Measurements from ENCODE around the gene NTN1.

The NTN1 gene

DNA sequence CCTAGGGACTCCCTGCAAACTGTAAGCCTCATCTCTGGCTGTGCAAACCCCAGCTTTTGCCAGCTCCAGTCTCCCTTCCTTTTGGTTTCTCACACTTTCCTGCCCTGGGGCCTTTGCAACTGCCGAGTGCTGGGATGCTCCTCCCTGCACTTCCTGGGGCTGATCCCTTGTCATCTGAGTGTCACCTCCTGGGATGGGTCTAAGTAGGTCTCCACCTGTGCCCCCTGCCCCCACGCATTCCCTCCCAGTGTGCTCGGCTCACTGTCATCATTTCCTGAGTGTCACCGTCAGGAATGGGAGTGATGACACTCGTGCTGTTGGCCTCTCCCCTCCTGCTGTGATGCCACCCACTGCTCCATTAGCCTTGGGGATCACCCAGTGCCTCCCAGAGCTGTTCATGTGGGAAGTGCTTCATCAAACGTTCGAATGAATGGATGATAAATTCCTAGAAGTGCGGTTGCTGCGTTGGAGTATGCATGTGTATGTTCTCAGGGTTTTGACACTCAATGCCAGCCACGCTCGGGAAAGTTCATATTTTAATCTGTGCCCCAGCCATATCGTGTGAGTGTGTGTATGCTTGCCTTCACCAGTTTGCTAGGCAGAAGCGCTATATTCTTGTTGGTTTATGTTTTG is 189.9 kb downstream of the NTN1 start:
- DNase-seq (ENCODE audit: extremely low read depth in 1 of 2, low read depth in 1 of 2) = no peak

DNA sequence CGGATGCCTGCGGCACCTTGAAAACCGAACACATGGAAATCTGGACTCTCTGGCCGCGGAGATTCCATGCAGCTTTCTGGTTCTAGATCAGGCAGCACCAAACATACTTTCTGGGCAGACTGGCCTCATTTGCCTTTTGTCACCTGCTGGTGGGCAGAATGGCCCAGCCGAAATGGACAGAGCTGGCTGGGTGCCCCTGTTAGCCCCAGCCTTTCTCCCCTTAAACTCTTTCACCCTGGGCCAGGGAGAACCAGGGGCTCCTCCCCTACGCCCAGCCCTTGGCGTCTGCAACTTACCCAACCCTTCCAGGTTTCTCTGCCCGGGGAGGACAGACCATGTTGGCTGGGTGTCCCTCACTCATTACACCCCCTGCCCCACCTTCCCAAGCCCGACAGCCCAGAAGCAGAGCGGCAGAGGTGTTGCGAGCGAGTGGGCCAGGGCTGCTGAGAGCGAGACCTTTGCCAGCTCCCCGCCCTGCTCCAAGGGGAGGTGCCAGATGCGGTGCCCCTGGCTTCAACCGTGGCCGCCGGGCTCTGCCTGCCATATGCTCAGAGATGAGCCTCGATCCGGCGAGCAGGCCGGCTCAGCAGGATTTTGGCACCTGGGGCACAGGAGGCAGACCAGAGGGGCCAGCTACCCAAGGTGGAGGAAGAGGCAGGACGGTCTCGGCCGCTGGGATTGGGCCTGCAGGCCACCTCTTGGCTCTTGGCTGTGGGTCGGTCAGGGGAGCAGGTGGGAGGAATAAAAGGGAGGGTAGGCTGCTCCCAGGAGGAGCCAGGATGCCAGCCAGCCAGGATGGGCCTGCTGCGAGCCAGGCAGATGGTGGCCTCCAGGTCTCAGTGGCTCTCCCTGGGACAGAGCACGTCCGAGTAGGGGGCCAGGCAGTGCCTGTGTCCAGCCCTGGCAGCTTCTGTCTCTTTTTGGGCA is 191.3 kb downstream of the NTN1 start:
- no peak for DNase-seq (ENCODE audit: extremely low read depth in 1 of 2, low read depth in 1 of 2)

DNA sequence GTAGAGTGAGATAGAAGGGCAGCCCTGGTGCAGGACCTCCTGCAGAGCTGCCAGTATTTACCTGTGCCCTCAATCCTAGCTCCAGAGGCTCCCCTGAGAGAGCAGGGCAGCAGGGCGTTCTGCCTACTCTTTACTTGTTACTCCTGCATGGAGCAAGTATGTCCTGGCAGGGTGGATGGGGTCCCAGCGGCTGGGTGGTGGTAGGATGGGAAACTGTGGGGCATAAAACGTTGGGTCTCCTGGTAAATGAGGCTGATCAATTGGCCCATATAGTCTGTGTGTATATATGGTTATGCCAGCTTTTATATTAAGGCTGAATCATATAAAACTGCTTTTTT is 192.0 kb downstream of the NTN1 start:
- no peak for DNase-seq (ENCODE audit: extremely low read depth in 1 of 2, low read depth in 1 of 2)

DNA sequence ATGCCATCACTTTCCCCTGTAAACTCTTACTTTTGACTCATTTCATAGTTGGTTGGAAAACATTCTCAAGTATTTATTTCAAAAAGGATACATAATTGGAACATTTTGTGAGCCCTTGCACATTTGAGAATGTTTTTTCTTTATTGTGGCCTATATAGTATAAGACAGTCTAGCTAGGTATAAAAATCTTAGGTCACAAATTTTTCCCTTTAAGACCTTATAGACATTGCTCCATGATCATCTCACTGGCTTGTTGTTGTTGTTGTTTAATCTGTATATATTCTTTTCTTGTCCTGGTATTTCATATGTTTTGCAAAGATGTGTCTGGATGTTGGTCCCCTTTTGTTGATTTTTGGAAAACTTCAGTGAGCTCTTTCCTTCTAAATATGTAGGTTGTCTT is 194.2 kb downstream of the NTN1 start:
- DNase-seq (ENCODE audit: extremely low read depth in 1 of 2, low read depth in 1 of 2) = no peak

GRCh38 chr17:9217151-9218056 is 196.1 kb downstream of the NTN1 start:
- DNase-seq (ENCODE audit: extremely low read depth in 1 of 2, low read depth in 1 of 2) = no peak

DNA sequence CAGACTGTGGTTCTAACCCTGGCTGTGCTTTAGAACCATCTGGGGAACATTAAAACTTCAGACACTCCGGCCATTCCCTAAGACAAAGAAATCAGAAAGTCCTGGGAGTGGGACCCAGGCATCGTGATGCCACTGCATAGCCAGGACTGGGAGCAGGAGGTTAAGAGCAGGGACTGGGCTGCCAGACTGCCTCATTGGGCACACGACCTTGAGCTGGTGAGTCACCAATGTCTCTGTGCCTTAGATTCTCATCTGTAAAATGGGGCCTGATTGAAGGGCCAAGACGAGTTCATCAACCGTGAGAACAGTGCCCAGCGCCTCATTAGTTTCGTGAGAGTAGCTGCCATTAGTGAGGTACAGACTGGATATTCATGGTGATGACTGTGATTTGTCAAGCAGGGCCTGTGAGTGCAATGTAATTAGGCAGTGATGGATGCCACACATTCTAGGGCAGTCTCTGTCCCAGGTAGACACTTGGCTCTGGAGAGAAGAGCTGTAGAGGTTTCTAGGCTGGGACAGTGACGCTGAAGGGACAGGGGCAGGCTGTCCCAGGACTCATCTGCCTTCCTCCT is 196.8 kb downstream of the NTN1 start:
- no peak for DNase-seq (ENCODE audit: extremely low read depth in 1 of 2, low read depth in 1 of 2)

DNA sequence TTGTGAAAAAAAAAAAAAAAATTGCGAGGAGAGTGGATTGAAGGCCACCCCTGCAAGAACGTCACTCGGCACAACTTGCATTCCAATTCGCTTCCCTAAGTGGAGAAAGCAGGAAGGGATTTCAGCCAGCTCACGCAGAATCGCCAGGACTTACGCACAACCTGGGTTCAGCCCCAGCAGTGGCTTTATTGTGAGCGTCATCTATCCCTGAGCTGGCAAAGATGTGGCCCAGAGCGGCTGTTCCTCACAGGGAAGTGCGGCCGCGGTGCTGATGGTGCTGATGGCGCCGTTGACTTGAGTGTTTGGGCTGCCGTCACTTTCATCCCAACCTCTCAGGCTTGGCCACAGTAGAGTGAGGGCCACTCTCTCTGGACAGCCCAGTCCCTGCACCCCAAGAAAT is 197.6 kb downstream of the NTN1 start:
- DNase-seq (ENCODE audit: extremely low read depth in 1 of 2, low read depth in 1 of 2) = no peak

DNA sequence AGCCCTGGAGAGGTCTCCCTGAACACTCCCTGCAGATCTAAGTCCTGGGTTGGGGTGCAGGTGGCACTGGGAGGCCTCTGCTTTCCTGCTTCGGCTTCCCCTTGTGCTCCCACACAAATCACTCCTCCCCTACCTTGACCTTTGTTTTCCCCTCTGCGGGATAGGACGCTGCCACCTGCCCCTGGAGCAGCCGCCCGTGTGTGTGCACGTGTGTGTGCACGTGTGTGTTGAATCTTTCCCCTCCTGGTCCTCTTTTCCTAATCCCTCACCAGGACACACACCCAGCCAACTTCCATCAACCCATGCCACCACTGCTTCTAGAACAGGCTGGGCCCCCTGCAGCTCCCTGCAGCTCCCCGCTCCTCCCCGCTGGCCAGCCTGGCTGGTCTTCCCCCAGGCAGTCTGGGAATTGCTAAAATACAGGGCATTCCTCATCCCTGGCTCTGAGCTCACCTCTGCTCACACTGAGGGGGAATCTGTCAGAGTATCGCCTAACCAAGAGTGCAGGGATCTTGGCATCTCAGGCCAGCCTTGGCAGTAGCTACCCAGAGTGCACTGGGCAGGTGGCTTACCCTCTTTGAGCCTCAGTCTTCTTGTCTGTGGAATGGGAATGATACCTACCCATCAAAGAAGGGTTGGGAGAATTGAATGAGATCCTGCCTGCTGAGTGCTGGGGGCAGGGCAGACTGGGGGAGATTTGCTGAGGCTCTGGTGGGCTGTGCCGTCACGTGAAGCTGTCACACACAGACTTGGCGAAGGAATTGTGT is 198.5 kb downstream of the NTN1 start:
- DNase-seq (ENCODE audit: extremely low read depth in 1 of 2, low read depth in 1 of 2) = no peak

- DNase-seq (ENCODE audit: extremely low read depth in 1 of 2, low read depth in 1 of 2) = no peak
These were observed 199.3 kb downstream of the NTN1 start for GRCh38 chr17:9220398-9221146.

- no peak for DNase-seq (ENCODE audit: extremely low read depth in 1 of 2, low read depth in 1 of 2)
These were observed 200.0 kb downstream of the NTN1 start for GRCh38 chr17:9221147-9221921.

DNA sequence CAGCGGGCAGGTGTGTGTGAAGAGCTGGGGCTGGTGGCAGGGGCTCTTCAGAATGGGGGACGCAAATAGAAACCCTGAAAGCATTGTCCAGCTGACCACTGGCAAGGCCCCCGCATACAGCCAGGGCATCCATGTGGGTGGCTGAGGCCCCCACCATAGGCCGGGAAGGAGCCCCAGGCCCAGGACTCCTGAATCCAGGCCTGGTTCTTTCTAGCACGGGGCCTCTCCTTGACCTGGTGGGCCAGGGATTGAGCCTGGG is 200.5 kb downstream of the NTN1 start:
- DNase-seq (ENCODE audit: extremely low read depth in 1 of 2, low read depth in 1 of 2) = no peak

DNA sequence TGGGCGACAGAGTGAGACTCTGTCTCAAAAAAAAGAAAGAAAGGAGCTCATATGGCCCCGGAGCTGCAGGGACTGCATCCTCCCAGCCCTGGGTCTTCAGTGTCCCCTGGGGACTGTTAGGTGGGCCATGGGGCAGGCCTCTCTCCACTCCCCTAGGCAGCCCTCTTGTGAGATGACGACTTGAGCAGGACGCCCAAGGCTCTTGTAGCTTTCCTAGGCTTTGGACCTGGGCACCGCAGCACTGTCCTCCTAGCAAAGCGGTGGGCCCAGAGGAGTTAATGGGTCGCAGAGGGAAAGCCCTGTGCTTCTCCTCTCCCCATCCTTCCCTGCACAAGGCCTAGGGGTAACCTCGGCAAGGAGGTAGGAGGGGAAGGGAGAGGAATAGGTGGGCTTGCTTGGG is 202.2 kb downstream of the NTN1 start:
- DNase-seq (ENCODE audit: extremely low read depth in 1 of 2, low read depth in 1 of 2) = no peak

DNA sequence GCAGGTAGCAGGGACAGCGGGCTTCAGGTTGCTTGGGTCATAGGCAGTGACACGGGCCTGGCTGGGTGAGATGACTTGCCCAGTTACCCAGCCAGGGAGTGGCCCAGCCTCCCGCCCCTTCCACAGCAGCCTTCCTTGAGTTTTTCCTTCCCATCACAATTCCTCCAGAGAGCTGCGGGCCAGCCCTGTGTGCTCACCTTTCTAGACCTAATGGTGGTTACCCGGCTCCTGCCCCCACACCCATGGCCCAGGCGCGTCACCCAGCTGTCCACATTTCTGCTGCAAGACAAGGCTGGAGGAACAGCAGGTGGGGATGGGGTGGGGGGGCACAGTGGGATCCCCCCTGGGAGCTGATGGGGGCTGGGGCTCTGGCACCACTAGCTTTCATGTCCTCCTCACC is 203.2 kb downstream of the NTN1 start:
- no peak for DNase-seq (ENCODE audit: extremely low read depth in 1 of 2, low read depth in 1 of 2)

DNA sequence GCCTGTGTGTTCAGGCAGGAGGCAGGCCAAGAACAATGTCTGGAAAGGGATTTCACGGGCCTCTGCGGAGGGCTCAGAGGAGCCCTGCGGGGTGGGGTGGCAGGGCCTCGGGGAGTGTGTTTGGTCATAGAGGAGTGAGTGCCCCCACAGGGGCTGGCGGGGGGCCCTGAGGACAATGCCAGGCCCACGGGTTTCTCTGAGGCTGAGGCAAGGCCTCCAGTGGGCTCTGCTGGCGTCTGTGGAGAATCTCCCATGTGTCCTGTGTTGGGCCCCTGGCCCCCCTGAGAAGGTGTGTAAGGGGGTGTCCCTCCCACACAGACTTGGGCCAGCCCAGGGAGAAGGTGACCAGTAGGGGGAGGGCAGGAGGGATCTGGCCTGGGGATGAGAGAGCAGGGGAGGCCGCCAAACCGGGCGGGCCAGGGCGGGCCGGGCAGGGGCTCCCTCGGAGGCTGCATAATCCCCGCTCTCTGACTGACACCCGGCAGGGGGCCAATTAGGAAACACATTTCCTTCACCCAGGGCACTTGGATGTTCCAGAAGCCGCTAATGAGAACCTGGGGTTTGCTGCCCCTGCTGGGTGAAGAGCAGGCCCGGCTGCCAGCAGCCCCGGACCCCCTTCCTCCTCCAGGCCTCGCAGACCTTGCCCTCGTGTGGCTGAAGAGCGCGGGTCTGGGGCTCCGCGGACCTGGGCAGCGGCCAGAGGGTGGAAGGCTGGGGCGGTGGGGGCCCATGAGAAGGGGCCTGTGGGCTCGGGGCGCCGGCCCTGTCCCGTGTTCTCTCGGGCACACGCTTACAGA is 204.2 kb downstream of the NTN1 start:
- DNase-seq (ENCODE audit: extremely low read depth in 1 of 2, low read depth in 1 of 2) = no peak

- no peak for DNase-seq (ENCODE audit: extremely low read depth in 1 of 2, low read depth in 1 of 2)
These were observed 205.0 kb downstream of the NTN1 start for GRCh38 chr17:9226130-9226793.

- no peak for DNase-seq (ENCODE audit: extremely low read depth in 1 of 2, low read depth in 1 of 2)
These were observed 205.5 kb downstream of the NTN1 start for GRCh38 chr17:9226794-9227135.

- DNase-seq (ENCODE audit: extremely low read depth in 1 of 2, low read depth in 1 of 2) = no peak
These were observed 206.6 kb downstream of the NTN1 start for GRCh38 chr17:9227819-9228407.

Data from activated CD8-positive, alpha-beta memory T cell treated with anti-CD3 and anti-CD28 coated beads for 1 hour (primary cell).